ENCODE results near the gene PLCL2.

The PLCL2 gene

DNA sequence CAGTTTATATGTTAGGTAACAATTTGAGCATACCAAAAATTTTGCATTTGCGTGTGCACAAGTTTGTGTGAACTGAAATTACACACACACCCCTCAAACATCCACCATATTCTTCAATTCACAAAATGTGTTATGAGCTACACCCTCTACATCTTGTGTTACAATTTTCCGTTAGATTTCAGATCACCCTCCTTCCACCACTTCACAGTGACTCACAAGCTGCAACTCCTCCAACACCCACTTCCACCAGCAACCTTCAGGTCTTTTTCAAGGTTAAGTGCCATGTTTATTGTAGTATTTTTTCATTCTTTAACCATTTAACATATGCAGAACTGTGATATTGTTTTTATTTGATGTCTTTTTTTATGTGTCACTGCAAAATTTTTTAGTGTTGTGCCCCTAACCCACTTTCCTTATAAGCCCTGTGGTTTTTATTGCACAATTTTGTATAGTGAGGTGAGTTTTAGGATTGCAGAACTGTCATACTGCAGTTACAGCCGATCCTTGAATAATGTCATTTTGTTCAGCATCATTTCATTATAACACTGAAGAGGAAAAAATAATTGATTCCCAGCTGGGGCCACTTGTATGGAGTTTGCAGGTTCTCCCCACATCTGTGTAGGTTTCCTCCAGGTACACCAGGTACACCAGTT is 148.9 kb downstream of the PLCL2 start:
- peak; percentile 9 for DNase-seq (ENCODE audit: low read depth)
- TF ChIP-seq, protein P1, sequence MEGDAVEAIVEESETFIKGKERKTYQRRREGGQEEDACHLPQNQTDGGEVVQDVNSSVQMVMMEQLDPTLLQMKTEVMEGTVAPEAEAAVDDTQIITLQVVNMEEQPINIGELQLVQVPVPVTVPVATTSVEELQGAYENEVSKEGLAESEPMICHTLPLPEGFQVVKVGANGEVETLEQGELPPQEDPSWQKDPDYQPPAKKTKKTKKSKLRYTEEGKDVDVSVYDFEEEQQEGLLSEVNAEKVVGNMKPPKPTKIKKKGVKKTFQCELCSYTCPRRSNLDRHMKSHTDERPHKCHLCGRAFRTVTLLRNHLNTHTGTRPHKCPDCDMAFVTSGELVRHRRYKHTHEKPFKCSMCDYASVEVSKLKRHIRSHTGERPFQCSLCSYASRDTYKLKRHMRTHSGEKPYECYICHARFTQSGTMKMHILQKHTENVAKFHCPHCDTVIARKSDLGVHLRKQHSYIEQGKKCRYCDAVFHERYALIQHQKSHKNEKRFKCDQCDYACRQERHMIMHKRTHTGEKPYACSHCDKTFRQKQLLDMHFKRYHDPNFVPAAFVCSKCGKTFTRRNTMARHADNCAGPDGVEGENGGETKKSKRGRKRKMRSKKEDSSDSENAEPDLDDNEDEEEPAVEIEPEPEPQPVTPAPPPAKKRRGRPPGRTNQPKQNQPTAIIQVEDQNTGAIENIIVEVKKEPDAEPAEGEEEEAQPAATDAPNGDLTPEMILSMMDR (conservative IDR thresholded peaks at IDR 0.05; ENCODE audit: low read length), result no peak

DNA sequence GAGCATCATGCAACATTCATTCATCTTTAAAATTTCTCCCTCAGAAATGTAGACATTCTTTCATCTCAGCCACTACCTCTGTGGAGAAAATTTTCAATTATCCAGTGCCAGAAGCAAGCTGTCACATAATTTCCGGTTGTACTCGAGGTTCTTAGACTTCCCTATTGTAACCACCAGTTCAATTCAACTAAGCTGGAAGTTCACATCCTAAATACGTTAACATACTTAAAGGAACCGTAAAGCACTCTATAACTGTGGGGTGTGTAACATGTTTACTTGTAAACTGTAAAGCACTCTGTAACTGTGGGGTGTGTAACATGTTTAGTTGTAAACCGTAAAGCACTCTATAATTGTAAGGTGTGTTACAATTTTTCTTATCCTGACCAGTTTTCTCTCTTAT is 150.3 kb downstream of the PLCL2 start:
- H3K4me3 ChIP-seq (ENCODE audit: low read length), result no peak overlapping the region
- DNase-seq (ENCODE audit: low read depth), result no peak
- TF ChIP-seq, protein P1 (conservative IDR thresholded peaks at IDR 0.05; ENCODE audit: low read length), result no peak

More for the DNA sequence above, 148.9 kb downstream of the PLCL2 start:
- no peak overlapping the region for H3K4me3 ChIP-seq (ENCODE audit: low read length)

DNA sequence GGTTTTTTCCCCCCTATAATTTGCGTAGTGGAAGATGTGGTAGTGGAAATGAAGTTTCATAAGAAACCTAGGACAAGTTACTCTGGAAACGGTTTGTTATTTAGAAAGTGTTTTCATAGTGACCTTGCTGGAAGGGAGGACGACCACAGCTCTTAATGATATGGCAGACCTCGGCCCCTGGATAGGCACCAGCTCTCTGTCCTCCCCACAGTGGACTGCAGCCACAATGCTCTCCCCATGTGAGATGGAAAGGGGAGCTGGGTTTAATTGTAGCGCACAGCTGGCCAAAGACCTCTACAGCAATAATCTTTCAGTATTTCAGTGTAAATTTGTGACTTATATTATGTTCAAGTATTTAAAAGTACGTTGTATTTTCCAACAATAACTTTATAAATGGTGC is 151.2 kb downstream of the PLCL2 start:
- no peak overlapping the region for H3K4me3 ChIP-seq (ENCODE audit: low read length)
- no peak for DNase-seq (ENCODE audit: low read depth)
- TF ChIP-seq, protein P1 (conservative IDR thresholded peaks at IDR 0.05; ENCODE audit: low read length), result no peak

DNA sequence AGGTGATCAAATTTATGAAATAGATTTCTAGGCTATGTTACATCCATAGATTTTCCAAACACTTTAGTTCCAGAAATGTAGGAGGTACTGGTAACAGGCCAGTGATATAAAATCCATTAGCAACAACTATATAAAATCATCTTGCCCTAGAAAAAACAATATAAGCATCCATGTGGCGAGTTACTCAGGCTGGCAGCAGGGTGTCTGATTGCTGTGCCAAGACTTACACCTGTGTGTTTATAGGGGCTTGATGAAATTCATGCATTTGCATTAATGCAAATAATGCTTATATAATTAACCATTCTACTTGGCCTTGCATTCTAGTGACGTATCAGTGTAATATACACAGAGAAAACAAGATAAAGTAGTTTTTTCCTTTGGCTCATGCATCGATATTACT is 153.4 kb downstream of the PLCL2 start:
- TF ChIP-seq, protein P1 (conservative IDR thresholded peaks at IDR 0.05; ENCODE audit: low read length), result no peak
- no peak for DNase-seq (ENCODE audit: low read depth)
- H3K4me3 ChIP-seq (ENCODE audit: low read length), result no peak overlapping the region

DNA sequence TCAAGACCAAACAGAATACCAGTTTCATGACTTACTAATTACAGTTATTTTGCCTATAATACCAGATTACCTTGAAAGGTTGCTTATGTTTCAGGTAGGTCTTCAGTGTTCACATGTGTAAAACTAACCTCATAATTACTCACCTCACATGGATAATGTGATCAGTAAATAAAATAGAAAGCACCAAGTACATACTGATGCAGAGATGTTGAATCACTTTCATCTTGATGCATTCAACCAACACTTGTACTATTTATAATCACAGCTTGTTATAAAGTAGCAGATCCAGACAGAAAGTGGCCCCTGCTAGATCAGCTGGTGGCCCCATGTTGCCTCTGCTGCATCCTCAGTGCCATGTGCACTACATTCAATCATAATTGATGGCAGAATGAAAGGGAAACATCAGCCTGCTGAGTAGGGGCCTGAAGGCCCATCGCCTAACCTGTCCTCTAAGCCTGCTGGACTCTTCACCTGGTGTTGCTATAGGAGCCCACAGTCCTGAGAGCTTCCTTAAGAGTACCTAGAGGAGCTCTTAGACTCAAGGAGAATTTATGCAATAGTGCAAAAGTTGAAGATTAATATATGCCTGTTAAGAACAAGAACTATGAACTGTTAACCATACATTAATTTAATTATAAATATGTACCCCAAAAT is 154.3 kb downstream of the PLCL2 start:
- TF ChIP-seq, protein P1 (conservative IDR thresholded peaks at IDR 0.05; ENCODE audit: low read length), result no peak
- no peak for DNase-seq (ENCODE audit: low read depth)
- H3K4me3 ChIP-seq (ENCODE audit: low read length), result no peak overlapping the region

DNA sequence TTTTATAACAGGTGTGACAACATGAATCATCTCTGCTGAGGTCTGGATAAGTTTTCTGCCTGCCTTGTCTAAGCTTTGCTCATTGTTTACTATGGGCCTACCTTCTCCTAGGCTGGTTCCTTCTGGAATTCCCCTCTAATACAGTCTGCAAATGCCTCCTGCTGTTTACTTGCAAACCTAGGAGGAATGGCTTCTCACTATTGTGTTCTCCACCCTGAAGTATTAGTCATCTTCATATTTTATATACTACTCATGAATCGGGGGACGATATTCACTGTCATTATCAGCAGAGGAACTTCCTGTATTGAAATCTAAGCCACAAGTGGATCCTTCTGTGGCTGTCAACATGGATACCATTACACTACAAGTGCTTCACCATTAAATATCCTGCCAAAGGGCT is 154.8 kb downstream of the PLCL2 start:
- TF ChIP-seq, protein P1 (conservative IDR thresholded peaks at IDR 0.05; ENCODE audit: low read length), result peak; percentile 32
- DNase-seq (ENCODE audit: low read depth), result peak; percentile 90
- no peak overlapping the region for H3K4me3 ChIP-seq (ENCODE audit: low read length)

Measured in AG10803 (cell line).